Measurements from ENCODE around the gene ATL2. TPM values are rescaled to one million over a fixed set of nuclear protein-coding genes. Genes with fewer than 3 reads are reported as not detected.

ATL2 gene
- total and polyA plus RNA-seq, 2 of the 8 experiments (the other 6 are each of a cell fraction or from before 2014, with no cell fraction given) = 38.8 to 84.6 TPM

GRCh38 chr2:38259311-38259710 is 117.8 kb downstream of the ATL2 start:
- Histone ChIP-seq H2BK12ac (ENCODE audit: low read depth, low read length) (no peak overlapping the region), H3K18ac (ENCODE audit: extremely low read depth, low read length) (no peak overlapping the region), H2AK5ac (ENCODE audit: low read depth, low read length) (no peak overlapping the region), H4K5ac (ENCODE audit: insufficient read length, low read depth, low read length) (no peak overlapping the region), H3K23ac (ENCODE audit: insufficient read length) (no peak overlapping the region), H3K27ac (ENCODE audit: low read depth, low read length) (no peak overlapping the region), H2BK120ac (replicated peaks; ENCODE audit: low read depth, low read length) (no peak overlapping the region), H2BK20ac (ENCODE audit: low read length) (no peak overlapping the region), H3K4ac (replicated peaks; ENCODE audit: insufficient read length, low read depth, low read length) (no peak overlapping the region), H4K20me1 (replicated peaks in 1 of 2; ENCODE audit: control insufficient read depth in 1 of 2, insufficient read depth in 2 of 2, low read length in 2 of 2) (no peaks in the 10 kb centered on the region), H3K4me3 (ENCODE audit: extremely low read depth in 1 of 4, insufficient read depth in 2 of 4, low read depth in 3 of 4, low read length in 4 of 4) (no peak overlapping the region), H2BK15ac (ENCODE audit: low read length) (no peak overlapping the region), H2BK5ac (ENCODE audit: low read depth, low read length) (no peak overlapping the region), H4K91ac (replicated peaks; ENCODE audit: insufficient read length, low read length) (no peak overlapping the region), H3K4me2 (ENCODE audit: insufficient read depth in 1 of 2, low read depth in 2 of 2, low read length in 2 of 2) (no peak overlapping the region), H3K27me3 (replicated peaks in 1 of 4; ENCODE audit: control insufficient read depth in 3 of 4, extremely low read depth in 1 of 4, insufficient read depth in 3 of 4, low read length in 3 of 4) (no peaks in the 10 kb centered on the region), H3K79me2 (ENCODE audit: control insufficient read depth in 1 of 2, insufficient read depth in 2 of 2, low read length in 2 of 2) (no peaks in the 10 kb centered on the region), H3K9me3 (ENCODE audit: insufficient read depth in 2 of 2, low read depth in 1 of 2, low read length in 1 of 2) (no peaks in the 10 kb centered on the region), H3K36me3 (ENCODE audit: control insufficient read depth in 2 of 4, insufficient read depth in 4 of 4, low read length in 3 of 4) (no peaks in the 10 kb centered on the region), H3K9ac (replicated peaks in 1 of 4; ENCODE audit: extremely low read depth in 1 of 4, low read depth in 3 of 4, low read length in 3 of 4) (no peak overlapping the region), H4K8ac (ENCODE audit: extremely low read depth, insufficient read depth, low read length) (no peak overlapping the region), H3K4me1 (replicated peaks in 1 of 4; ENCODE audit: control insufficient read depth in 3 of 4, insufficient read depth in 4 of 4, low read length in 3 of 4) (peaks cover 0 to 4% (median 0%) of the 10 kb centered on the region in 4 experiments; a peak in 2 of 7 replicates), H3K79me1 (ENCODE audit: low read depth, low read length) (no peaks in the 10 kb centered on the region), H3K56ac (replicated peaks; ENCODE audit: insufficient read length, low read depth, low read length) (no peak overlapping the region), H3K23me2 (ENCODE audit: low read depth, low read length) (no peaks in the 10 kb centered on the region), H3K14ac (ENCODE audit: insufficient read length) (no peak overlapping the region), H2AFZ (ENCODE audit: low read length) (no peak overlapping the region)
- ChIA-PET CTCF (ENCODE audit: partially characterized antibody) (interaction anchor here (1.6 kb wide), 1 partner anchor 10 kb away, joined by 4 read pairs; no protein-coding TSS in a partner anchor), POLR2A (ENCODE audit: partially characterized antibody) (no interaction called here)
- FAIRE-seq (no peak), DNase-seq (ENCODE audit: low read depth in 1 of 2, low spot score in 2 of 2) (no peak)
- TF ChIP-seq RFX5 (IDR thresholded peaks at IDR 0.05; ENCODE audit: borderline replicate concordance, low read depth, low read length) (no peak), ASH2L (IDR thresholded peaks at IDR 0.05; ENCODE audit: low read length) (no peak), CEBPB (IDR thresholded peaks at IDR 0.05; ENCODE audit: low read depth, low read length) (no peak), KDM4A (IDR thresholded peaks at IDR 0.05; ENCODE audit: low read depth, low read length, severe bottlenecking) (no peak), CTCF (IDR thresholded peaks at IDR 0.05; ENCODE audit: control extremely low read depth in 1 of 3, insufficient read depth in 1 of 3, low read depth in 1 of 3, low read length in 3 of 3) (no peak), TBP (IDR thresholded peaks at IDR 0.05; ENCODE audit: low read depth, low read length) (no peak), POLR2AphosphoS5 (IDR thresholded peaks at IDR 0.05; ENCODE audit: low read depth, low read length) (no peak), MAFK (IDR thresholded peaks at IDR 0.05; ENCODE audit: low read depth, low read length) (no peak)
- WGBS, 2 experiments (ENCODE audit: extremely low coverage in 1 of 2, insufficient coverage in 1 of 2, insufficient read length in 1 of 2, insufficient replicate concordance in 2 of 2, low coverage in 1 of 2, low lambda C conversion rate in 2 of 2, missing lambda C conversion rate in 1 of 2) = 92% methylated on average over 2 of the region's 2 CpGs; no CpG with 5 or more reads in 1 of the 2 experiments

Data from H1 (cell line).